HCT116 (cell line): ENCODE results near the gene KRTAP1-5. TPM values are rescaled to one million over a fixed set of nuclear protein-coding genes. Genes with fewer than 3 reads are reported as not detected.

Experiments
- ATAC-seq: fragments of 200-7000 bp; cut with Tn5 transposase; 2 replicates; pipeline ENCODE4 v1.9.1; 2020; ENCODE audit warnings: mild to moderate bottlenecking, moderate library complexity
- BruUV-seq: library from RNA; stranded (reverse); fragments of 400-500 nt; replicated peaks from 2 replicates; lab custom pipeline; 2021; lab: Mats Ljungman, UMichigan
- CTCF ChIA-PET: fragments of 300-600 bp; sonication (Branson Sonifier 250); formaldehyde crosslinking; loops from one replicate; lab custom pipeline; 2021; ENCODE audit warnings: antibody characterized with exemption; lab: Charles Lee
- POLR2A ChIA-PET: fragments of 300-600, 350-600 bp; sonication (Branson Sonifier 250); formaldehyde crosslinking; loops from one replicate; lab custom pipeline; 2021; ENCODE audit warnings: antibody characterized with exemption; lab: Charles Lee
- RAD21 ChIA-PET, 2 experiments: fragments of 300-600 bp; sonication (Branson Sonifier 250); formaldehyde crosslinking; loops; one replicate each; lab custom pipeline; 2023; ENCODE audit warnings: low total read pairs in 2 of 2; ENCODE audit not compliant: uncharacterized antibody in 2 of 2, unreplicated experiment in 2 of 2, low non-redundant PET in 1 of 2; lab: Charles Lee
- DNase-seq: peaks from one replicate; pipeline ENCODE4 v3.0.0-alpha.2; 2010; ENCODE audit warnings: low read depth, low spot score
- H2AFZ ChIP-seq: fragments of 200-600 bp; shearing (Covaris generic), sonication (generic); 2 replicates; pipeline ENCODE4 v1.6.1; 2017; ENCODE audit warnings: low read depth, mixed run types, mixed read lengths, antibody characterized with exemption, low read length; ENCODE audit not compliant: poor library complexity, severe bottlenecking
- H3K27ac ChIP-seq: 2 replicates; pipeline ENCODE4 v1.5.1; 2012; ENCODE audit warnings: low read depth, low read length
- H3K27me3 ChIP-seq: fragments of 200-600 bp; sonication (generic); 2 replicates; pipeline ENCODE4 v1.6.1; 2016; ENCODE audit warnings: mixed run types, low read length, mixed read lengths; ENCODE audit not compliant: insufficient read depth
- H3K36me3 ChIP-seq, 2 experiments: fragments of 200-500 bp in 1 of 2; fragments of 200-600 bp in 1 of 2; sonication (Bioruptor generic) in 1 of 2; sonication (generic) in 1 of 2; 2 replicates each; pipeline versions ENCODE4 v1.5.1 to v1.6.1; 2014 to 2016; ENCODE audit warnings: low read length in 2 of 2, inconsistent platforms in 1 of 2, mixed read lengths in 1 of 2, mixed run types in 1 of 2; ENCODE audit not compliant: insufficient read depth in 2 of 2, control insufficient read depth in 1 of 2
- H3K4me1 ChIP-seq, 2 experiments: fragments of 200-600 bp in 1 of 2; sonication (generic) in 1 of 2; 2 replicates each; pipeline versions ENCODE4 v1.5.1 to v1.6.1; 2012 to 2017; ENCODE audit warnings: low read length in 2 of 2, inconsistent platforms in 1 of 2, mild to moderate bottlenecking in 1 of 2, mixed read lengths in 1 of 2, mixed run types in 1 of 2, moderate library complexity in 1 of 2; ENCODE audit not compliant: insufficient read depth in 2 of 2, control insufficient read depth in 1 of 2
- H3K4me2 ChIP-seq: fragments of 200-600 bp; sonication (generic); 2 replicates; pipeline ENCODE4 v1.6.1; 2017; ENCODE audit warnings: mixed run types, low read length, mixed read lengths
- H3K4me3 ChIP-seq, 2 experiments: fragments of 200-600 bp in 1 of 2; sonication (generic) in 1 of 2; replicated peaks in 1 of 2; 2 replicates each; pipeline ENCODE4 v1.5.1; 2011 to 2016; ENCODE audit warnings: low read length in 2 of 2, control low read depth in 1 of 2, low read depth in 1 of 2, mild to moderate bottlenecking in 1 of 2, mixed read lengths in 1 of 2, mixed run types in 1 of 2
- H3K79me2 ChIP-seq: fragments of 200-600 bp; sonication (generic); 2 replicates; pipeline ENCODE4 v1.6.1; 2017; ENCODE audit warnings: mild to moderate bottlenecking, mixed run types, low read length, moderate library complexity, mixed read lengths; ENCODE audit not compliant: insufficient read depth
- H3K9ac ChIP-seq: fragments of 200-600 bp; sonication (generic); 2 replicates; pipeline ENCODE4 v1.6.1; 2016; ENCODE audit warnings: low read length, mixed read lengths
- H3K9me2 ChIP-seq: fragments of 200-600 bp; sonication (generic), shearing (Covaris generic); 2 replicates; pipeline ENCODE4 v1.6.1; 2017; ENCODE audit warnings: mixed run types, mild to moderate bottlenecking, moderate library complexity; ENCODE audit not compliant: insufficient read depth
- H3K9me3 ChIP-seq, 2 experiments: fragments of 200-500 bp in 1 of 2; fragments of 200-600 bp in 1 of 2; sonication (Bioruptor generic) in 1 of 2; sonication (generic) in 1 of 2; 2 replicates each; pipeline ENCODE4 v1.6.1; 2014 to 2017; ENCODE audit warnings: low read length in 2 of 2, mixed read lengths in 2 of 2, inconsistent platforms in 1 of 2, low read depth in 1 of 2, mild to moderate bottlenecking in 1 of 2, mixed run types in 1 of 2, moderate library complexity in 1 of 2; ENCODE audit not compliant: control insufficient read depth in 1 of 2, insufficient read depth in 1 of 2
- H4K20me1 ChIP-seq: fragments of 200-600 bp; sonication (generic), shearing (Covaris generic); 2 replicates; pipeline ENCODE4 v1.6.1; 2017; ENCODE audit warnings: mixed run types, mild to moderate bottlenecking, moderate library complexity; ENCODE audit not compliant: insufficient read depth
- CBX3 ChIP-seq: IDR thresholded peaks from 2 replicates; pipeline ENCODE4 v1.6.1; 2012; ENCODE audit warnings: low read depth
- CEBPB ChIP-seq: IDR thresholded peaks from 2 replicates; pipeline ENCODE4 v1.6.1; 2012; ENCODE audit warnings: low read depth
- EZH2 ChIP-seq: fragments of 200-600 bp; sonication (generic); IDR thresholded peaks from 2 replicates; pipeline ENCODE4 v1.6.1; 2017; ENCODE audit warnings: antibody characterized with exemption, mixed run types
- EZH2phosphoT487 ChIP-seq: fragments of 200-600 bp; IDR thresholded peaks from 2 replicates; pipeline ENCODE4 v1.6.1; 2018; ENCODE audit warnings: antibody characterized with exemption, borderline replicate concordance
- SIN3A ChIP-seq: IDR thresholded peaks from 2 replicates; pipeline ENCODE4 v1.6.1; 2012; ENCODE audit warnings: low read depth
- SP1 ChIP-seq: IDR thresholded peaks from 2 replicates; pipeline ENCODE4 v1.6.1; 2012; ENCODE audit warnings: low read depth
- SRF ChIP-seq: IDR thresholded peaks from 2 replicates; pipeline ENCODE4 v1.6.1; 2012; ENCODE audit warnings: low read depth
- TCF7L2 ChIP-seq: IDR thresholded peaks from 2 replicates; pipeline ENCODE4 v1.7.0; 2011; ENCODE audit warnings: borderline replicate concordance, inconsistent platforms; ENCODE audit not compliant: insufficient read depth, insufficient read length; ENCODE audit errors: extremely low read depth
- YY1 ChIP-seq: IDR thresholded peaks from 2 replicates; pipeline ENCODE4 v1.6.1; 2011; ENCODE audit warnings: low read length, low read depth, moderate library complexity, mild to moderate bottlenecking; ENCODE audit not compliant: insufficient replicate concordance; ENCODE audit errors: extremely low read depth
- ZNF274 ChIP-seq: fragments of 200-500 bp; sonication (Bioruptor generic); IDR thresholded peaks from 2 replicates; pipeline ENCODE4 v1.6.1; 2014; ENCODE audit warnings: mild to moderate bottlenecking, low read depth, low read length, inconsistent platforms
- intact Hi-C: fragments of 100-400 bp; cut with micrococcal nuclease; formaldehyde crosslinking; loops from 2 replicates; pipeline ENCODE4 v1.10.0; 2022
- total RNA-seq: library from RNA; stranded (reverse); gene quantifications from one replicate; pipeline ENCODE4 v1.2.1, GENCODE V29; 2021; ENCODE audit not compliant: unreplicated experiment
- TF ChIP-seq, protein P1 (sequence below): IDR thresholded peaks from 2 replicates; pipeline ENCODE4 v1.6.1; 2012
- TF ChIP-seq, protein P2 (sequence below): IDR thresholded peaks from 2 replicates; pipeline ENCODE4 v1.6.1; 2011; ENCODE audit warnings: mild to moderate bottlenecking, low read length, moderate library complexity; ENCODE audit not compliant: insufficient replicate concordance; ENCODE audit errors: extremely low read depth
- TF ChIP-seq, protein P3 (sequence below): IDR thresholded peaks from 2 replicates; pipeline ENCODE4 v1.6.1; 2012

Gene KRTAP1-5
- total RNA-seq, 1 experiment from 2014 or later = not detected

DNA sequence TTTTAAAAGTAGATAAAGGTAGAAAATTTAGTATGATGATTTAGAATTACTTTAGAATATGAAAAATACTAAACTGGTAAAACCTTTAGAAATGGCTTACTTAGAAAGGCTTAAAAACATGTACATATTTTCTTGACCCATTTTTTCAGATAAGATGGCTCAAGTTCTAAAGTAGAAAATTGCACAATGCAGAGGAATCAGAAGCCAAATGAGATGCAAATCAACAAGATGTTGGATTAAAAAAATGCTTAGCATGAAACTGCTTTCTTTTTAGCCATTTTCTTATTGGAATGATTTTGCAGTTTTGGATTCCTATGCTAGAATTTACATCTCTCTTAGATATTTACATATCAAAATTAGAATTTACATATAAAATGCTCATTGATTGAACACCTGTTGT lies 16.6 kb downstream of the KRTAP1-5 start:
- Histone ChIP-seq H3K4me3 (no peak overlapping the region), H2AFZ (no peak overlapping the region), H3K4me2 (no peak overlapping the region), H3K79me2 (no peaks in the 10 kb centered on the region), H3K36me3 (no peaks in the 10 kb centered on the region), H3K9me2 (no peaks in the 10 kb centered on the region), H4K20me1 (no peaks in the 10 kb centered on the region), H3K27me3 (no peaks in the 10 kb centered on the region), H3K4me1 (peaks cover 0 to 6% of the 10 kb centered on the region in 2 experiments; a peak in 1 of 4 replicates), H3K9me3 (no peaks in the 10 kb centered on the region), H3K9ac (no peak overlapping the region), H3K27ac (no peak overlapping the region)
- TF ChIP-seq CEBPB (no peak), TCF7L2 (no peak), SP1 (no peak), EZH2phosphoT487 (no peak), SRF (no peak), ZNF274 (no peak), YY1 (no peak), SIN3A (no peak), EZH2 (no peak)
- TF ChIP-seq, protein P1, sequence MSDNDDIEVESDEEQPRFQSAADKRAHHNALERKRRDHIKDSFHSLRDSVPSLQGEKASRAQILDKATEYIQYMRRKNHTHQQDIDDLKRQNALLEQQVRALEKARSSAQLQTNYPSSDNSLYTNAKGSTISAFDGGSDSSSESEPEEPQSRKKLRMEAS = no peak
- intact Hi-C loops = no loop called here
- DNase-seq (no peak), ATAC-seq (no peak)
- BruUV-seq = no TSS peak
- POLR2A ChIA-PET = no interaction called here
- CTCF ChIA-PET = no interaction called here
- RAD21 ChIA-PET = no interaction called here

DNA sequence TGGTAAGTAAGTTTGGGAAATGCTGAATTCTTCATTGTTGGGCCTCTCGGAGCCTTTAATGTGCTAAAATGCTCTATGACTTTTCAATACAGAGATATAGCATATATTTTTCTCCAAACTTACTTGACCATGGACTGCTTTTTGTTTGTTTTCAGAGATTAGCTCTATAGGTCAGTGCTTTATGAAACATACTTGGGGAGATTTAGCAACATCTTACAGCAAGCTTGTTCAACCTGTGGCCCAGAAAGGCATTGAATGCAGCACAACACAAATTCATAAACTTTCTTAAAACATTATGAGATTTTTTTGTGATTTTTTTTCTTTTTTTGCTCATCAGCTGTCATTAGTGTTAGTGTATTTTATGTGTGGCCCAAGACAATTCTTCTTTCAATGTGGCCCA lies 17.1 kb downstream of the KRTAP1-5 start:
- Histone ChIP-seq H3K36me3 (no peaks in the 10 kb centered on the region), H3K4me3 (no peak overlapping the region), H3K9me2 (no peaks in the 10 kb centered on the region), H3K9me3 (no peaks in the 10 kb centered on the region), H3K4me1 (peaks cover 0 to 6% of the 10 kb centered on the region in 2 experiments; a peak in 1 of 4 replicates), H2AFZ (no peak overlapping the region), H3K79me2 (no peaks in the 10 kb centered on the region), H3K27me3 (no peaks in the 10 kb centered on the region), H3K9ac (no peak overlapping the region), H3K27ac (no peak overlapping the region), H4K20me1 (no peaks in the 10 kb centered on the region), H3K4me2 (no peak overlapping the region)
- TF ChIP-seq ZNF274 (no peak), CBX3 (no peak)
- TF ChIP-seq, protein P2, sequence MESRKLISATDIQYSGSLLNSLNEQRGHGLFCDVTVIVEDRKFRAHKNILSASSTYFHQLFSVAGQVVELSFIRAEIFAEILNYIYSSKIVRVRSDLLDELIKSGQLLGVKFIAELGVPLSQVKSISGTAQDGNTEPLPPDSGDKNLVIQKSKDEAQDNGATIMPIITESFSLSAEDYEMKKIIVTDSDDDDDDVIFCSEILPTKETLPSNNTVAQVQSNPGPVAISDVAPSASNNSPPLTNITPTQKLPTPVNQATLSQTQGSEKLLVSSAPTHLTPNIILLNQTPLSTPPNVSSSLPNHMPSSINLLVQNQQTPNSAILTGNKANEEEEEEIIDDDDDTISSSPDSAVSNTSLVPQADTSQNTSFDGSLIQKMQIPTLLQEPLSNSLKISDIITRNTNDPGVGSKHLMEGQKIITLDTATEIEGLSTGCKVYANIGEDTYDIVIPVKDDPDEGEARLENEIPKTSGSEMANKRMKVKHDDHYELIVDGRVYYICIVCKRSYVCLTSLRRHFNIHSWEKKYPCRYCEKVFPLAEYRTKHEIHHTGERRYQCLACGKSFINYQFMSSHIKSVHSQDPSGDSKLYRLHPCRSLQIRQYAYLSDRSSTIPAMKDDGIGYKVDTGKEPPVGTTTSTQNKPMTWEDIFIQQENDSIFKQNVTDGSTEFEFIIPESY = no peak
- TF ChIP-seq, protein P3, sequence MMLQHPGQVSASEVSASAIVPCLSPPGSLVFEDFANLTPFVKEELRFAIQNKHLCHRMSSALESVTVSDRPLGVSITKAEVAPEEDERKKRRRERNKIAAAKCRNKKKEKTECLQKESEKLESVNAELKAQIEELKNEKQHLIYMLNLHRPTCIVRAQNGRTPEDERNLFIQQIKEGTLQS = no peak
- ChIA-PET RAD21 (no interaction called here), POLR2A (no interaction called here), CTCF (interaction anchor here (0.6 kb wide), 1 partner anchor 486 kb away, joined by 3 read pairs; no protein-coding TSS in a partner anchor)
- intact Hi-C loops = no loop called here
- no peak for DNase-seq
- no peak for ATAC-seq
- no TSS peak for BruUV-seq
